Panc1 (cell line): Measurements from ENCODE around the gene FILIP1L. TPM values are rescaled to one million over a fixed set of nuclear protein-coding genes. Genes with fewer than 3 reads are reported as not detected.

Source experiments
- ATAC-seq: fragments of 200-7000 bp; cut with Tn5 transposase; 2 replicates; pipeline ENCODE4 v1.9.1; 2020; ENCODE audit warnings: mild to moderate bottlenecking, moderate library complexity
- BruUV-seq: library from RNA; stranded (reverse); fragments of 400-500 nt; replicated peaks from 2 replicates; lab custom pipeline; 2021; lab: Mats Ljungman, UMichigan
- CTCF ChIA-PET: fragments of 300-600 bp; sonication (Branson Sonifier 250); formaldehyde crosslinking; loops from one replicate; lab custom pipeline; 2022; ENCODE audit warnings: antibody characterized with exemption; lab: Charles Lee
- POLR2A ChIA-PET: fragments of 300-600 bp; sonication (Branson Sonifier 250); formaldehyde crosslinking; loops from one replicate; lab custom pipeline; 2022; ENCODE audit warnings: antibody characterized with exemption; lab: Charles Lee
- DNase-seq: peaks from one replicate; pipeline ENCODE4 v3.0.0-alpha.2; 2010; ENCODE audit warnings: low read depth, low spot score
- H3K27ac ChIP-seq: 2 replicates; pipeline ENCODE4 v1.5.1; 2011; ENCODE audit warnings: mild to moderate bottlenecking, low read length, inconsistent platforms
- H3K27me3 ChIP-seq: fragments of 200-500 bp; sonication (Bioruptor generic); 2 replicates; pipeline ENCODE4 v1.6.0; 2014; ENCODE audit warnings: low read length, inconsistent platforms; ENCODE audit not compliant: control insufficient read depth, insufficient read depth
- H3K36me3 ChIP-seq: fragments of 200-500 bp; sonication (Bioruptor generic); 2 replicates; pipeline ENCODE4 v1.5.1; 2014; ENCODE audit warnings: inconsistent platforms, mild to moderate bottlenecking, low read length, moderate library complexity; ENCODE audit not compliant: control insufficient read depth, insufficient read depth
- H3K4me1 ChIP-seq: 2 replicates; pipeline ENCODE4 v1.5.1; 2011; ENCODE audit warnings: inconsistent platforms, mild to moderate bottlenecking, low read length, moderate library complexity; ENCODE audit not compliant: control insufficient read depth, insufficient read depth
- H3K4me3 ChIP-seq, 2 experiments: 2 replicates each; pipeline ENCODE4 v1.5.1; 2011 to 2012; ENCODE audit warnings: low read depth in 2 of 2, low read length in 2 of 2, mild to moderate bottlenecking in 2 of 2, inconsistent platforms in 1 of 2, moderate library complexity in 1 of 2
- H3K9me3 ChIP-seq: fragments of 200-500 bp; sonication (Bioruptor generic); 2 replicates; pipeline ENCODE4 v1.5.1; 2014; ENCODE audit warnings: low read depth, mild to moderate bottlenecking, inconsistent platforms, low read length, moderate library complexity; ENCODE audit not compliant: control insufficient read depth, insufficient read depth
- POLR2AphosphoS5 ChIP-seq: IDR thresholded peaks from 2 replicates; pipeline ENCODE4 v1.6.1; 2012; ENCODE audit warnings: mild to moderate bottlenecking, low read depth, low read length, moderate library complexity
- REST ChIP-seq, 2 experiments: IDR thresholded peaks; 2 replicates each; pipeline ENCODE4 v1.6.1; 2011 to 2012; ENCODE audit warnings: low read depth in 2 of 2, control low read depth in 1 of 2, low read length in 1 of 2, mild to moderate bottlenecking in 1 of 2, moderate library complexity in 1 of 2; ENCODE audit not compliant: insufficient read depth in 1 of 2
- SIN3A ChIP-seq: IDR thresholded peaks from 2 replicates; pipeline ENCODE4 v1.6.1; 2012; ENCODE audit warnings: low read depth, mild to moderate bottlenecking, low read length, moderate library complexity, borderline replicate concordance; ENCODE audit not compliant: insufficient read depth
- TCF7L2 ChIP-seq: IDR thresholded peaks from 2 replicates; pipeline ENCODE4 v1.6.1; 2011; ENCODE audit warnings: mild to moderate bottlenecking, low read depth, low read length, inconsistent platforms
- in situ Hi-C: cut with HindIII; loops from 2 replicates; pipeline ENCODE4 v1.10.0; 2016; ENCODE audit warnings: low sequenced_read_pairs, low pct_unique_long_range_greater_than_20kb
- intact Hi-C: fragments of 100-400 bp; cut with micrococcal nuclease; formaldehyde crosslinking; loops from one replicate; pipeline ENCODE4 v1.10.0; 2022; ENCODE audit not compliant: unreplicated experiment
- total RNA-seq: library from RNA; stranded (reverse); gene quantifications from one replicate; pipeline ENCODE4 v1.2.1, GENCODE V29; 2021; ENCODE audit not compliant: unreplicated experiment
- TF ChIP-seq, protein P1 (sequence below): fragments of 450-650 bp; IDR thresholded peaks from 2 replicates; pipeline ENCODE4 v1.5.1; 2017; ENCODE audit warnings: mild to moderate bottlenecking

Gene FILIP1L
- total RNA-seq, 1 experiment from 2014 or later: 3.2 TPM

DNA sequence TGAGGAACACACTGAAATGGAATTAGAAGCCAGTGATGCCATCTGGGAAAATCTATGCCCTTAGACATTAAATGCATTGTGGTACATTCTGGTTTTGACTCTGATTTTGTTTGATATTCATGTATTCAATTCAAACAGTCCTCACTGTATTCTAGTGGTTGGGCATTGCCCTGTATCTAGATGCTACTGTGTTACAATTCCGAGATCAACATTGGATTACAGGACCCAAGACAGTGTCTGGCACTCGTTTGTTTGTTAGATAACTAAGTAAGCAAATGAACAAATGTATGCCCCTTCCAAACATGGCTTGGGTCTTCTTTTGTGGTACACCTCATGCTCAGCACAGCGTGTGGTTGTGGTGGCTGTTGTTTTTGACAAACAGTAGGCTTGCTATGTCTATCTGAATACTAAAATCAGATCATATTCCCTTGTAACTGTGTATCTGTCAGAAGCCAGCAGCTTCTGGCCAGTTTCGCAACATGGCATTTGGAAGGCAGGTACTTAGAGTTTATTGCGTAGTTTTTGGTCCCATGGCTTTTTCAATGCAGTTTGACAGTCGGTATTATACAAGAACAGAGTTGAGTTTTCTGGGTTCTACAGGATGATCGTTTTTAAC, 5.7 kb downstream of the FILIP1L start:
- ChIA-PET CTCF (no interaction called here), POLR2A (no interaction called here)
- ATAC-seq (no peak), DNase-seq (no peak)
- Histone ChIP-seq H3K36me3 (no peaks in the 10 kb centered on the region), H3K27ac (no peak overlapping the region), H3K4me1 (peaks cover 4% of the 10 kb centered on the region), H3K27me3 (no peaks in the 10 kb centered on the region), H3K4me3 (no peak overlapping the region), H3K9me3 (no peaks in the 10 kb centered on the region)
- in situ Hi-C loops (no loop called here), intact Hi-C loops (no loop called here)
- TF ChIP-seq, protein P1, sequence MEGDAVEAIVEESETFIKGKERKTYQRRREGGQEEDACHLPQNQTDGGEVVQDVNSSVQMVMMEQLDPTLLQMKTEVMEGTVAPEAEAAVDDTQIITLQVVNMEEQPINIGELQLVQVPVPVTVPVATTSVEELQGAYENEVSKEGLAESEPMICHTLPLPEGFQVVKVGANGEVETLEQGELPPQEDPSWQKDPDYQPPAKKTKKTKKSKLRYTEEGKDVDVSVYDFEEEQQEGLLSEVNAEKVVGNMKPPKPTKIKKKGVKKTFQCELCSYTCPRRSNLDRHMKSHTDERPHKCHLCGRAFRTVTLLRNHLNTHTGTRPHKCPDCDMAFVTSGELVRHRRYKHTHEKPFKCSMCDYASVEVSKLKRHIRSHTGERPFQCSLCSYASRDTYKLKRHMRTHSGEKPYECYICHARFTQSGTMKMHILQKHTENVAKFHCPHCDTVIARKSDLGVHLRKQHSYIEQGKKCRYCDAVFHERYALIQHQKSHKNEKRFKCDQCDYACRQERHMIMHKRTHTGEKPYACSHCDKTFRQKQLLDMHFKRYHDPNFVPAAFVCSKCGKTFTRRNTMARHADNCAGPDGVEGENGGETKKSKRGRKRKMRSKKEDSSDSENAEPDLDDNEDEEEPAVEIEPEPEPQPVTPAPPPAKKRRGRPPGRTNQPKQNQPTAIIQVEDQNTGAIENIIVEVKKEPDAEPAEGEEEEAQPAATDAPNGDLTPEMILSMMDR: no peak
- TF ChIP-seq TCF7L2 (no peak), REST (IDR thresholded peaks at IDR 0.05; ENCODE audit: insufficient read depth in 1 of 2, low read depth in 2 of 2, low read length in 1 of 2) (no peak), SIN3A (no peak), POLR2AphosphoS5 (no peak)
- BruUV-seq: no TSS peak

- no TSS peak for BruUV-seq
- H3K27me3 ChIP-seq: no peaks in the 10 kb centered on the region
- no peak for DNase-seq
- ATAC-seq: no peak
- H3K27ac ChIP-seq: no peak overlapping the region; the same call in 1 of the 2 replicates
- POLR2A ChIA-PET: no interaction called here
- no peak overlapping the region for H3K4me3 ChIP-seq
- H3K4me1 ChIP-seq: peaks cover 9% of the 10 kb centered on the region
- TF ChIP-seq SIN3A (no peak), TCF7L2 (no peak), REST (IDR thresholded peaks at IDR 0.05; ENCODE audit: insufficient read depth in 1 of 2, low read depth in 2 of 2, low read length in 1 of 2) (no peak), POLR2AphosphoS5 (no peak)
- TF ChIP-seq, protein P1: no peak
- in situ Hi-C loops (no loop called here), intact Hi-C loops (no loop called here)
- H3K36me3 ChIP-seq: no peaks in the 10 kb centered on the region
- CTCF ChIA-PET: no interaction called here
- no peaks in the 10 kb centered on the region for H3K9me3 ChIP-seq
These were observed 7.0 kb downstream of the FILIP1L start for GRCh38 chr3:100107221-100107814.
